Stimulated activated CD8-positive, alpha-beta memory T cell treated with anti-CD3 and anti-CD28 coated beads, Interleukin-7, amount 100 ng/mL, for 1 hour (primary cell): ENCODE measurements around the gene PGLYRP3.
"Not testable (repeated sequence)": the region's sequence is repeated elsewhere in the genome, so short reads cannot be mapped to it uniquely, and the experiment has no call there.

Experiments
- DNase-seq, 2 donors: peaks; one replicate each; pipeline ENCODE4 v3.0.0-alpha.2; 2020; ENCODE audit warnings: low read depth in 2 of 2

Gene PGLYRP3

GRCh38 chr1:153314388-153314787 is 1.6 kb upstream of the PGLYRP3 start:
- not testable (repeated sequence) for DNase-seq

- no peak for DNase-seq
Observed at GRCh38 chr1:153313288-153313687, 536 bp upstream of the PGLYRP3 start.

GRCh38 chr1:153310526-153310925 is 2.2 kb downstream of the PGLYRP3 start:
- DNase-seq = no peak

- no peak for DNase-seq
Observed at GRCh38 chr1:153309441-153309840, 3.3 kb downstream of the PGLYRP3 start.

- DNase-seq = no peak
Observed at GRCh38 chr1:153308540-153308939, 4.2 kb downstream of the PGLYRP3 start.

- no peak for DNase-seq
Observed at GRCh38 chr1:153307221-153307600, 5.5 kb downstream of the PGLYRP3 start.

- no peak for DNase-seq
Observed at GRCh38 chr1:153306303-153307220, 6.2 kb downstream of the PGLYRP3 start.

- DNase-seq = no peak
Observed at GRCh38 chr1:153305682-153306081, 7.1 kb downstream of the PGLYRP3 start.

- no peak for DNase-seq
Observed at GRCh38 chr1:153302308-153302707, 10.4 kb downstream of the PGLYRP3 start.

- no peak for DNase-seq
Observed at GRCh38 chr1:153293851-153294250, 18.9 kb downstream of the PGLYRP3 start.

GRCh38 chr1:153293480-153293775 is 19.3 kb downstream of the PGLYRP3 start:
- DNase-seq = no peak

GRCh38 chr1:153292740-153293479 is 19.8 kb downstream of the PGLYRP3 start:
- DNase-seq = no peak

GRCh38 chr1:153292185-153292584 is 20.6 kb downstream of the PGLYRP3 start:
- DNase-seq = no peak

GRCh38 chr1:153291514-153291913 is 21.2 kb downstream of the PGLYRP3 start:
- DNase-seq = no peak

GRCh38 chr1:153288634-153289275 is 24.0 kb downstream of the PGLYRP3 start:
- DNase-seq = no peak

- no peak for DNase-seq
Observed at GRCh38 chr1:153277852-153278251, 34.9 kb downstream of the PGLYRP3 start.

- DNase-seq = no peak
Observed at GRCh38 chr1:153272186-153272585, 40.6 kb downstream of the PGLYRP3 start.

- DNase-seq = no peak
Observed at GRCh38 chr1:153271711-153272110, 41.0 kb downstream of the PGLYRP3 start.

GRCh38 chr1:153265457-153265856 is 47.3 kb downstream of the PGLYRP3 start:
- DNase-seq = no peak

GRCh38 chr1:153262462-153263157 is 50.1 kb downstream of the PGLYRP3 start:
- DNase-seq = no peak

GRCh38 chr1:153262070-153262366 is 50.7 kb downstream of the PGLYRP3 start:
- DNase-seq = no peak
